ENCODE data around the gene PDZK1IP1.
"Not testable (repeated sequence)": the region's sequence is repeated elsewhere in the genome, so short reads cannot be mapped to it uniquely, and the experiment has no call there.

The PDZK1IP1 gene

GRCh38 chr1:47223921-47224675 lies 34.3 kb upstream of the PDZK1IP1 start:
- DNase-seq = no peak

- DNase-seq = no peak
These were observed 33.5 kb upstream of the PDZK1IP1 start for GRCh38 chr1:47223174-47223920.

- no peak for DNase-seq
These were observed 32.6 kb upstream of the PDZK1IP1 start for GRCh38 chr1:47222476-47222875.

- no peak for DNase-seq
These were observed 29.9 kb upstream of the PDZK1IP1 start for GRCh38 chr1:47219590-47220220.

- DNase-seq = no peak
These were observed 29.2 kb upstream of the PDZK1IP1 start for GRCh38 chr1:47219001-47219400.

GRCh38 chr1:47216278-47217059 lies 26.6 kb upstream of the PDZK1IP1 start:
- no peak for DNase-seq

GRCh38 chr1:47215713-47216112 lies 25.9 kb upstream of the PDZK1IP1 start:
- DNase-seq = no peak

GRCh38 chr1:47214549-47214948 lies 24.7 kb upstream of the PDZK1IP1 start:
- DNase-seq = no peak

GRCh38 chr1:47213230-47213963 lies 23.6 kb upstream of the PDZK1IP1 start:
- no peak for DNase-seq

GRCh38 chr1:47212636-47213229 lies 22.9 kb upstream of the PDZK1IP1 start:
- DNase-seq = no peak

- DNase-seq = no peak
These were observed 22.0 kb upstream of the PDZK1IP1 start for GRCh38 chr1:47211796-47212269.

- DNase-seq = no peak
These were observed 20.8 kb upstream of the PDZK1IP1 start for GRCh38 chr1:47210666-47211065.

- no peak for DNase-seq
These were observed 20.0 kb upstream of the PDZK1IP1 start for GRCh38 chr1:47209725-47210325.

- DNase-seq = no peak
These were observed 19.3 kb upstream of the PDZK1IP1 start for GRCh38 chr1:47209091-47209490.

GRCh38 chr1:47208374-47208850 lies 18.6 kb upstream of the PDZK1IP1 start:
- DNase-seq = no peak

GRCh38 chr1:47207803-47208373 lies 18.1 kb upstream of the PDZK1IP1 start:
- DNase-seq = no peak

- DNase-seq = no peak
These were observed 16.1 kb upstream of the PDZK1IP1 start for GRCh38 chr1:47205918-47206317.

GRCh38 chr1:47203504-47203903 lies 13.7 kb upstream of the PDZK1IP1 start:
- DNase-seq = not testable (repeated sequence)

- no peak for DNase-seq
These were observed 11.3 kb upstream of the PDZK1IP1 start for GRCh38 chr1:47201179-47201578.

- DNase-seq = no peak
These were observed 8.4 kb upstream of the PDZK1IP1 start for GRCh38 chr1:47198214-47198613.

- DNase-seq = no peak
These were observed 6.8 kb upstream of the PDZK1IP1 start for GRCh38 chr1:47196622-47197021.

All from NCI-H510A (cell line).